Vagina (tissue), 2 donors: ENCODE measurements around the gene SEMA5B. TPM values are rescaled to one million over a fixed set of nuclear protein-coding genes. Genes with fewer than 3 reads are reported as not detected.

Experiments used
- DNase-seq, 2 donors: peaks; one replicate each; pipeline ENCODE4 v3.0.0-alpha.2; 2017; ENCODE audit errors: extremely low spot score in 2 of 2
- H3K27ac ChIP-seq: fragments of 200-600 bp; sonication (generic); one replicate; pipeline ENCODE4 v1.5.1; 2019
- H3K27me3 ChIP-seq: fragments of 200-600 bp; sonication (generic); one replicate; pipeline ENCODE4 v1.5.1; 2019
- H3K36me3 ChIP-seq, 2 donors: fragments of 200-600 bp; sonication (generic); one replicate each; pipeline ENCODE4 v1.5.1; 2017 to 2019
- H3K4me1 ChIP-seq: fragments of 200-600 bp; sonication (generic); one replicate; pipeline ENCODE4 v1.5.1; 2019
- H3K4me3 ChIP-seq, 2 donors: fragments of 200-600 bp; sonication (generic); 1 replicate in 1 of 2; 2 replicates in 1 of 2; pipeline ENCODE4 v1.5.1; 2016 to 2019
- H3K9me3 ChIP-seq: fragments of 200-600 bp; sonication (generic); one replicate; pipeline ENCODE4 v1.5.1; 2019
- CTCF ChIP-seq, 3 experiments: fragments of 450-650 bp in 2 of 3; fragments of 200-600 bp in 1 of 3; sonication (generic) in 1 of 3; IDR thresholded peaks; one replicate each; pipeline ENCODE4 v1.5.1; 2017 to 2019; ENCODE audit warnings: antibody characterized with exemption in 3 of 3, mild to moderate bottlenecking in 2 of 3, moderate library complexity in 2 of 3
- POLR2A ChIP-seq, 2 donors: fragments of 450-650 bp; IDR thresholded peaks; one replicate each; pipeline ENCODE4 v1.6.1; 2017; ENCODE audit warnings: antibody characterized with exemption in 2 of 2, mild to moderate bottlenecking in 2 of 2, moderate library complexity in 2 of 2
- POLR2AphosphoS5 ChIP-seq, 2 donors: sonication (generic); formaldehyde crosslinking; IDR thresholded peaks; one replicate each; pipeline ENCODE4 v1.9.0; 2017; ENCODE audit warnings: antibody characterized with exemption in 2 of 2, mild to moderate bottlenecking in 2 of 2, low read depth in 1 of 2; ENCODE audit not compliant: insufficient read depth in 1 of 2
- intact Hi-C: fragments of 100-400 bp; cut with DNase I; formaldehyde crosslinking; loops from one replicate; pipeline ENCODE4 v1.15.1; 2023
- total RNA-seq: library from RNA; depleted of rRNA; stranded (reverse); fragments of >200 nt; gene quantifications from one replicate; pipeline ENCODE4 v1.2.3, GENCODE V29; 2016

The SEMA5B gene
- total RNA-seq, 1 donor from 2014 or later, result 0.25 TPM

- peak overlapping the region; percentile 12 for H3K27ac ChIP-seq
- no peak for DNase-seq
Observed at GRCh38 chr3:122977746-122978466, 49.7 kb downstream of the SEMA5B start.

GRCh38 chr3:122975924-122976293 is 51.7 kb downstream of the SEMA5B start:
- intact Hi-C loops, result no loop called here
- Histone ChIP-seq H3K4me1 (peaks cover 27% of the 10 kb centered on the region), H3K27ac (no peak overlapping the region), H3K27me3 (no peaks in the 10 kb centered on the region), H3K36me3 (no peaks in the 10 kb centered on the region), H3K9me3 (no peaks in the 10 kb centered on the region), H3K4me3 (no peak overlapping the region)
- no peak for DNase-seq
- no peak for TF ChIP-seq CTCF (IDR thresholded peaks at IDR 0.05)
- no peak for TF ChIP-seq POLR2AphosphoS5 (IDR thresholded peaks at IDR 0.05; ENCODE audit: insufficient read depth in 1 of 2, low read depth in 1 of 2)
- no peak for TF ChIP-seq POLR2A (IDR thresholded peaks at IDR 0.05)

More at GRCh38 chr3:122977746-122978466, 49.7 kb downstream of the SEMA5B start:
- intact Hi-C loops, result no loop called here
- Histone ChIP-seq H3K9me3 (no peaks in the 10 kb centered on the region), H3K36me3 (no peaks in the 10 kb centered on the region), H3K27me3 (no peaks in the 10 kb centered on the region), H3K4me1 (peaks cover 27% of the 10 kb centered on the region), H3K4me3 (no peak overlapping the region)
- TF ChIP-seq CTCF (IDR thresholded peaks at IDR 0.05) (no peak), POLR2A (IDR thresholded peaks at IDR 0.05) (no peak), POLR2AphosphoS5 (IDR thresholded peaks at IDR 0.05; ENCODE audit: insufficient read depth in 1 of 2, low read depth in 1 of 2) (peak in 1 of 2 donors; percentile 18)

- H3K4me1 ChIP-seq, result peaks cover 27% of the 10 kb centered on the region
- no peaks in the 10 kb centered on the region for H3K27me3 ChIP-seq
- DNase-seq, result no peak
- TF ChIP-seq POLR2A (IDR thresholded peaks at IDR 0.05) (no peak), POLR2AphosphoS5 (IDR thresholded peaks at IDR 0.05; ENCODE audit: insufficient read depth in 1 of 2, low read depth in 1 of 2) (peak in 1 of 2 donors; percentile 54)
- no peak overlapping the region for H3K4me3 ChIP-seq
- H3K9me3 ChIP-seq, result no peaks in the 10 kb centered on the region
- intact Hi-C loops, result no loop called here
- peak overlapping the region; percentile 30 for H3K27ac ChIP-seq
- H3K36me3 ChIP-seq, result no peaks in the 10 kb centered on the region
Observed at GRCh38 chr3:122975163-122975923, 52.2 kb downstream of the SEMA5B start.

- Histone ChIP-seq H3K4me3 (no peak overlapping the region), H3K4me1 (peaks cover 32% of the 10 kb centered on the region), H3K9me3 (no peaks in the 10 kb centered on the region), H3K27ac (peak overlapping the region; percentile 30), H3K36me3 (no peaks in the 10 kb centered on the region), H3K27me3 (no peaks in the 10 kb centered on the region)
- TF ChIP-seq CTCF (IDR thresholded peaks at IDR 0.05) (no peak), POLR2A (IDR thresholded peaks at IDR 0.05) (no peak), POLR2AphosphoS5 (IDR thresholded peaks at IDR 0.05; ENCODE audit: insufficient read depth in 1 of 2, low read depth in 1 of 2) (no peak)
- DNase-seq, result no peak
- intact Hi-C loops, result no loop called here
Observed at GRCh38 chr3:122974764-122975162, 52.8 kb downstream of the SEMA5B start.

- H3K27ac ChIP-seq, result no peak overlapping the region
- no peak for TF ChIP-seq POLR2AphosphoS5 (IDR thresholded peaks at IDR 0.05; ENCODE audit: insufficient read depth in 1 of 2, low read depth in 1 of 2)
- no peak for TF ChIP-seq CTCF (IDR thresholded peaks at IDR 0.05)
- no peak for TF ChIP-seq POLR2A (IDR thresholded peaks at IDR 0.05)
- intact Hi-C loops, result no loop called here
Observed at GRCh38 chr3:122973893-122974615, 53.5 kb downstream of the SEMA5B start.

More at GRCh38 chr3:122973893-122974615, 53.5 kb downstream of the SEMA5B start:
- Histone ChIP-seq H3K4me3 (no peak overlapping the region), H3K36me3 (no peaks in the 10 kb centered on the region), H3K9me3 (no peaks in the 10 kb centered on the region), H3K4me1 (peaks cover 37% of the 10 kb centered on the region), H3K27me3 (no peaks in the 10 kb centered on the region)
- DNase-seq, result no peak
